HG03097 (cell line): ENCODE data around the gene HBP1.
A peak's percentile ranks its signal among the peaks of the same experiment; 100 is the strongest.
"Not testable (repeated sequence)": the region's sequence is repeated elsewhere in the genome, so short reads cannot be mapped to it uniquely, and the experiment has no call there.

Source experiments
- ATAC-seq: cut with Tn5 transposase; IDR thresholded peaks from one replicate; pipeline ENCODE4 v1.9.1; 2021; ENCODE audit not compliant: unreplicated experiment, low FRiP score

Gene HBP1, protein sequence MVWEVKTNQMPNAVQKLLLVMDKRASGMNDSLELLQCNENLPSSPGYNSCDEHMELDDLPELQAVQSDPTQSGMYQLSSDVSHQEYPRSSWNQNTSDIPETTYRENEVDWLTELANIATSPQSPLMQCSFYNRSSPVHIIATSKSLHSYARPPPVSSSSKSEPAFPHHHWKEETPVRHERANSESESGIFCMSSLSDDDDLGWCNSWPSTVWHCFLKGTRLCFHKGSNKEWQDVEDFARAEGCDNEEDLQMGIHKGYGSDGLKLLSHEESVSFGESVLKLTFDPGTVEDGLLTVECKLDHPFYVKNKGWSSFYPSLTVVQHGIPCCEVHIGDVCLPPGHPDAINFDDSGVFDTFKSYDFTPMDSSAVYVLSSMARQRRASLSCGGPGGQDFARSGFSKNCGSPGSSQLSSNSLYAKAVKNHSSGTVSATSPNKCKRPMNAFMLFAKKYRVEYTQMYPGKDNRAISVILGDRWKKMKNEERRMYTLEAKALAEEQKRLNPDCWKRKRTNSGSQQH

DNA sequence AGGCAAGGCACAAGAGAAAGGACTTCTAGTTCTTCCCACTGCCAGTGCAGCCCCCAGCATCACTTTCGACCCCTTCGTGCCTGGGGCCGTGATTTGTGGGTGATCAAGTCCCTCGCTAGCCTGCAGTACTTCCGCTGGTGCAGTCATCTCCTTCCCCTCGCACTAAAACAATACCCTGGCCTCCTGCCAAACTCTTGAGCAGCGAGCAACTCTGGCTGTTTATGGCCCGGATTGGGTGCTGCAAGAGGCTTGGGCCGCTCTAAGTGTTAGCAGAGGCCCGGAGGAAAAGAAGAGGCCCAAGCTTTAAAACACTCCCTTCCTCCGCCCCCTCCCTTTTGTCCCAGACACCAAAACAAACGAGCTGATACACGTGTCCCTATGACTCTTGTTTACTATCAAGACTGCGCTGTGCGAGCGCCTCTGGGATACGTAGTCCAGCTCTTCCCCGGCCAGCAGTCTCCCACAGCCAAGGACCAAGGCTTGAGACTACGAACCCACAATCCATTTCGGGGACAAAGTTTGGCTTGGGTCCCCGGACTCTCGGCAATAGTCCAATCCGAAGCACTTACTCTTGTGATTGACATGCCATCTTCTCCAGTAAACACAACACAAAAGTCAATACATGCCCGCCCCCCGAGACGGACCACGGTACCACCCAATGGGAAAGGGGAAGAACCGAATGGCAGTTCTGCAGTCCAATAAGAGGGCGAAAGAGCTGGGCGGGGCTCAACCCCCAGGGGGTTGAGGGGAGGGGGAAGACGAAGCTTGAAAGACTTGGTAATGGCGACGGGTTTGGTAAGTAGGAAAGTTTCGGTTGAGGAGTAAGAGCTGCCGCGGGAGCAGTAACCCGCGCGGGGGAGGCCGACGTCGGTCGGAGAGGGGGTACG lies at the start of gene HBP1:
Gene HBP1, plus strand, starts transcription at position 771 of the 887 bp plus-strand sequence. CDS start 10,891 bp downstream, outside the sequence.
- ATAC-seq: peak; percentile 87

DNA sequence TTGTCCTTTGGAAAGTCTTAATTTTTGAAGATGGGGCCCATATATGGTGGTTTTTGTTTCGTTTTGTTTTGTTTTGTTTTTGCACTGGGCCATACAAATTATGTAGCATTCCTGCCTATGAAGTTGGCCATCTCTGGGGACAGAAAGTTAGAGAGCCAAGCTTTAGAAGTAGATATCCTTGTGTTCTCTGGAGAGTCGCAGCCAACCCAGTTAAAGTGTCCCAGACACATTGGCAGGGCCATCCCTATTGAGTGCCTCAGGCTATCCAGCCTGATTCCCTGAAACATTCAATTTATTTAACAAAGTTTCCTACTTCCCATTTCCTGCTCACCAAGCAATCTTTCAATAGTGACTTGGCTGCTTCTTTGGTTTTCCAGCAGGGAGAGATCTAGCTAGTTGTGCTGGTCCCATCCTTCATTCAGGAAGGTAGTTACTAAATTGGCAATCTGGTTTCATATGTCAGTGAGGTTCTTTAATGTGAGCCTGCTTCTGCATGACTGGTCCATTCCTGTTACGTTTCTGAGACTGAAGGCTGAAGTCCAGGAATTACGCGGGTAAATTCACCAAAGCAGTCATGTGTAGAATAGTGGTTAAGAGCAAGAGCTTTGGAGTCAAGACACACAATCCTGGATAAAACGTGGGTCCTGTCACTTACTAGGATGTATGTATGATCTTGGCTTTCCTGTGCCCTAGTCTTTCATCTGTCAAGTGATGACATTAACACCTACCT lies 49.3 kb upstream of the HBP1 start:
- no peak for ATAC-seq

DNA sequence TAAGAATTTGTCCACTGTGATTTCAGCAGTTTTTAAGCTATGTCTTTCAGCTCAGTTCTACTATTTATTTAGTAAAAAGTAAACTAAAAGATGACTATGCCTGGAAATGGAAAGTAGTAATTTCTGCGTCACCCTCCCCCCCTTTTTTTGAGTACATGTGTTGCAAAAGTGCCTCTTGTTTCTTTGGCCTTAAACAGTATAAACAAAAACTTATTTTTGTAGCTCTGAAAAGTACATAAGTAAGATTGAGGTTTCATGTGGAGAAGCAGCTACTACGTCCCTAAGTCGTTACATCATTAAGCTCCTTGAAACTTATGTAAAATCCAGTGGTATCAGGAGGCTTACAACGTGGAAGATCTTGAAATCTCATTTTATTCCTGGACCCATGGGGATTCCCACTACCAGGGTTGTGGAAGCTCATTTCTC lies 46.3 kb upstream of the HBP1 start:
- ATAC-seq: no peak

DNA sequence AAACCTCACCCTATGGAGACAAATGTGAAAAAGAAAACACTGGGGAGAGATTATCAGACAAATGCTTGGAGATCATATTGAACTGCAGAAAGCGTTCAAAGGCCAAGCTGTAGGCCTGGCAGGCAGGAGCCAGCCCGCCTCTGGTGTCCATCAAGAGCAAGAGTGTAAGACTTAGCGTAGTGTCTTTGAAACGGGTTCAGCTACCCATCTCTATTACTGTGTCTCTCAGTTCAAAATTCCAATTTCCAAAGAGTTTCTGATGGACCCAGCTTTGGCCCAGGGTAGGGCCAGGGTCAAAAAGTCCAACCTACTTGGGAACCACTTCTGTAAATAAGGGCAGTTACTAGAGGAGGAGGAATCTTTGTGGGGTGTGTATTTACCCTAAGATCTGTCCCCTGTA lies 45.4 kb upstream of the HBP1 start:
- no peak for ATAC-seq

DNA sequence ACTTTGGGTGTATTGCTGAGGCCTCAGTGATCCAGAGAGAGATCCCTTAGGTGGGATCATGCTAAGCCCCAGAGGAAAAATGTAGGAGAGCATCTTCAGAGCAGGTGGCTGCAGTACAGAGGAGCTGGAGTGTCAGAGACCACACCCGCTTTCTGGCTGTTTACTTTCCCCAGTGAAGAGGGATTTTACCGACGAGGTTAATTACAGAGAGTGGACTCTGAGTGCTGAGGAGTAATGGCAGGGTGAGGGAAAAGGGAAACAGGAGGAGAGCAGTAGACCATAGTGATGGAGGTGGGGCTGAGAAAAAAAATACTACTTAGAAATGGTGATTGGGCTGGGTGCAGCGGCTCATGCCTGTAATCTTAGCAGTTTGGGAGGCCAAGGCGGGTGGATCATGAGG lies 43.3 kb upstream of the HBP1 start:
- ATAC-seq: no peak

DNA sequence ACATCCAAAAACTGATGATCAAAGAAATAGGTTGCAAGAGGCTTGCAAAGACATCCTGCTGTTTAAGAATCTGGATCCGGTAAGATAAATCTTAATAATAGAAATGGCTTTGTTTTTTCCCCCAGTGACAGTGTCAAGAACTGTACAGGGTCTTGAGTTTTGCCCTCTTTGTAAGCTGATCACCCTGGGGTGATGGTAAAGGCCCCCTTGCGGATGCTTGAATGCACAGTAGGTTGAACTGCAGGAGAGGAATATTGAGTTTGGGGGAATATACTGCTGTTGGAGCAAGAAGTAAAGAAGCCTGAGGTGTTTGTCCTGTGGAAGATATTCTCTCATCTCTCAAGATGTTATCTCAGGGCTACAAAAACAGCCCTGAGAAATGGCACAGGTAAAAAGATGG lies 40.6 kb upstream of the HBP1 start:
- no peak for ATAC-seq

DNA sequence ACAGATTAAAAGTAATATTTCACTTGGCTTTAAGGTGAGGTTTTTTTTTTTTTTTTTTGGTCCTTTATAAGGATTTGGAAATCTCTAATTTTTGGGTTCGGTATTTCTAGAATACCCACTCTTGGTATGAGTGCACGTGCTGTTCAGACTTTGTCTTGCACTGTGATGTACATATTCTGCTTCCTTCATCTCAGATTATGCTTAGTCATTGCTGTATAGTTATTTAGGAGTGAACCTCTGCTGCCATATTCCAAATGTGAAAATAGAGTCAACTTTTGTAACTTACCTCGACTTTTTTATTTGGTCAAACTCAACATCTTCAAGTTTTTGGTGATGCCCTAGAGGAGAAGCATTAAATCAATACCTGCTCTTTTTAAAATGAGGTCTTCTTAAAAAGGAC lies 40.1 kb upstream of the HBP1 start:
- no peak for ATAC-seq

DNA sequence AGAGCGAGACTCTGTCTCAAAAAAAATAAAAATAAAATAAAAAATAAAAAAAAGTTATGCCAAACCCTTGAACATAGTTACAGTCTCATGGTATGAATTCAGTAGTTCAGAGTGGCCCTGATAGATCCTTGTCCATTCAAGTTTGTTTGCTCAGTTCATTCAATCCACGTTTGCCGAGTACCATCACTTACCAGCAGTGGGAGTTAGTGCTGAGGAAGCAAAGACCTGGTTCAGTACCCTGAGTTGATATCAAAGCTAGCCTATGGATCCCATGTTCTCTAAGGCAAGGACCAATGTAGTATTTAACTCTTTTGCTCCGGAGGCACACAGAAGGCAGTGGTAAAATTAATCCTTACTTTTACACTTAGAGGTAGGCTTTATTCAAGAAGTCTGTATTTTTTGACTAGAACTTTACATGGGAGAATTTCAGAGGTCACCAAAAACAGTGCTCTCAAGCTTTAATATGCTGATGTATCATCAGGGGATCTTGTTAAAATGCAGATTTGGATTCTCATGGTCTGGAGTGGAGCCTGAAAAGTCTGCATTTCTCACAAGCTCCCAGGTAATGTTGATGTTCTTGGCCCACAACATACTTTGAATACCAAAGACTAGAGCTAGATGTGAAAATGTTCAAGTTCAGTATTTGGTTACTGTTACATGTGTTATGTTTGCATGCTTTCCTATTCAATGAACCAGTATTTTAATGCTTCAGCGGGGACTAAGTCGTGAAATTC lies 38.1 kb upstream of the HBP1 start:
- no peak for ATAC-seq

DNA sequence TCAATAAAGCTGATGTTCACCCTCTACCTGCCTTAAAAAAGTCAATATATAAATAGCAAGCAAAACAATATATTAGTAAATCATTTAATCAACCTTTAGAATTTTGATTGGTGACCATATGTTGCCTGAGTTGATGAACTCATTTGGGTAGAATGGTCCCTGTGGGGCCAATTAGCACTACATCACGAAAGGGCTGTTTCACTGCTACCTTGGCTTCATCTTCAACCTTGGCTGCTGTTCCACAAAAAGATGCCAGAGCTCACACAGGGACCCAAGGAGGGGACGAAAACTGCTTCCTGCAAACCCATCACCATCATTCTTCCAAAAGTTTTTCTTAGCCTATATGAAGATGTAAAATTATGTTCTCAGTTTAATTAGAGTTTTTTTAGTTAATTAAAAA lies 35.4 kb upstream of the HBP1 start:
- ATAC-seq: no peak

DNA sequence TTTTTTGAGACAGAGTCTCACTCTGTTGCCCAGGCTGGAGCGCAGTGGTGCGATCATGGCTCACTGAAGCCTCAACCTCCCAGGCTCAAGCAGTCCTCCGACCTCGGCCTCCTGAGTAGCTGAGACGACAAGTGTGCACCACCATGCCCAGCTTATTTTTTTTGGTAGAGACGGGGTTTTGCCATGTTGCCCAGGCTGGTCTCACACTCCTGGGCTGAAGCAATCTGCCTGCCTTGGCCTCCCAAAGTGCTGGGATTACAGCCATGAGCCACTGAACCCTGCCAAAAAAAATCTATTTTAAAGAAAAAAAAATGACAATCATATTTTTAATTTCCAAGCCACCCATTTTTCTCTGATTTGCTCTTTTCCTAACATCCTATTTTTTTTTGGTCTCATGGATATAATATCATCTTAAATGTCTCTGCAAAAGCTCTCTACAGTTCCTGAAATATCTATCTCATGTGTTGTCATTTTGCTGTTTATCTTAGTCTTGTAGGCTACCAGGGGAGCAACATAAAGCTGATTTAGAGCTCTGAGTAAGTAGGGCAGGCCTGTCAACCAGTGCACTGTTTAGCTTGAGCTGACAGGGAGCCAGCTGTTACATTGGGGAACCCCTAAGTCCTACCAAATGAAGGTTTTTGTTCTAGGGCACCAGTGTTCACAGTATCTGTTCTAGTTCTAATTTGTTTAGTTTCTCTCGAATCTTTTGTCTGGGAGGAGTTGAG lies 29.9 kb upstream of the HBP1 start:
- no peak for ATAC-seq

DNA sequence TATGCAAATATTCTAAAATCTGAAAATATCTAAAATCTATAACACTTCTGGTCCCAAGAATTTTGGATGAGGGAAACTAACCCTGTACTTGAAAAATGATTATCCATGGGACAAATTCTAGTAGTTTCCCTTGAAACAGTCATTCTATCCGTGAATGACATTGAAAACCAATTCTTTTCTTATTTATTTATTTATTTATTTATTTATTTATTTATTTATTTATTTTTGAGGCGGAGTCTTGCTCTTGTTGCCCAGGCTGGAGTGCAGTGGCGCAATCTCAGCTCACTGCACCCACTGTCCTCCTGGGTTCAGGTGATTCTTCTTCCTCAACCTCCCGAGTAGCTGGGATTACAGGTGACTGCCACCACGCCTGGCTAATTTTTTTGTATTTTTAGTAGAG lies 24.9 kb upstream of the HBP1 start:
- ATAC-seq: not testable (repeated sequence)

DNA sequence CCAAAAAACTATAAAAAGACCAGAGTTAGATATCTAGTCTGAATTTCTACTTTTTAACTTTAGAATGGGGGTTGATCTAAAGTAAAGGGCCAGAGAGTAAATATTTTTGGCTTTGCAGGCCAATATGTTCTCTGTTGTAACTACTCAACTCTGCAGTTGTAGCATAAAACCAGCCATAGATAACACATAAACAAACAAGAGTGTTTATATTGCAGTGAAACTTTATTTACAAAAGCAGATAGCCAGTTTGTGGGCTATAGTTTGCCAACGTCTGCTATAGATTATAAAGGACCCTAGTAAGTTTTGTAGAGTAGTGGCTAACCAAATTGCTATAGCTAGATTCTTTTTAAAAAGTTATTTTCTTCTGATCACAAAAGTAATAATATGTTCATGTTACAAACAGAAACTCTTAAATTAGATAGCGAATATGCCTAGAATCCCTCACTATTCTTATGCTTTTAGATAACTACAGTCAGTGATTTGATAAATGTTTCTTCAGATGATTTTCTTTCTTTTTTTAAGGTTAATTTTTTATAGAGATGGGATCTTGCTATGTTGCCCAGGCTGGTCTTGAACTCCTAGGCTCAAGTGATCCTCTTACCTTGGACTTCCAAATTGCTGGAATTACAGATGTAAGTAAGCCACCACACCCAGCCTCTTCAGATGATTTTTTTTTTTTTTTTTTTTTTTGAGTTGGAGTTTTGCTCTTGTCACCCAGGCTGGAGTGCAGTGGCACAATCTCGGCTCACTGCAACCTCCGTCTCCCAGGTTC lies 23.6 kb upstream of the HBP1 start:
- no peak for ATAC-seq

DNA sequence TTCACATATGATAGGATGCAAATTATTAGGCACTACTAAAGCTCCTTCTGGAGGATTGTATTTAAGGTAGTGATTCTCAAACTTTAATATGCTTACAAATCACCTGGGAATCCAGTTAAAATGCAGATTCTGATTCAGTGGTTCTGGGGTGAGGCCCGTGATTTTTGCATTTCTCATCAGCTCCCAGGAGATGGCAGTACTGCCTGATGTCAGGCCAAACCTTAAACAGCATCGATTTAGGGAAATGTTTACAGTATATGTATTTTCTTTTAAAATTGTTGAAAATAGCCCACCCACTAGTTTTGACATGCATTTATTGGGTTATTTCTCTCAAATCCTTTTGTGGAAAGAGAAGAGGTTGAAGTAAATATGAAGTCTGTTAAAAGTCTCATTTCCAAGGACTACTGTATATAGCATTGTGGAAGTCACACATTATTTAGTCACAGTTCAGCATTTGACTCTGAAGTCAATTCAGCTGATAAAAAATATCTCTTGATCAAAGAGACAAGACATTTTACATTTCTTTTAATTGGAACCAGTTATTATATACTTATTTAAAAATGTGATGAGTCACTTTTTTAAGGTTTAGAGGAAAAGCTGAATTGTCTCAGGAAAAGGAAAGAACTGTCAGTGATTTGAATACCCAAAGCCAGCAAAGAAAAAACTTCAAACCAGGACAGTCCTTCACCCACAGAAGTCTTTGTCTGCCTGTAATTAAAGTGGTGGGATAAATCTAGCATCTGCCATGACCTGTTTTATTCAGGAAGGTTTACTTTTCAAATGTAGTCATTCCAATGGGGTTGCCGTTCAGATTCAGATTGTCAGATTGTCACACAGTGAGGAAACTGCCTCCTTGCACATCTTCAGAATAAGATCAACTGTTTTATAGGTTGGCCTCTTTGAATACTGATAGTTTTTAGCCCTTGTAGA lies 21.1 kb upstream of the HBP1 start:
- ATAC-seq: no peak

DNA sequence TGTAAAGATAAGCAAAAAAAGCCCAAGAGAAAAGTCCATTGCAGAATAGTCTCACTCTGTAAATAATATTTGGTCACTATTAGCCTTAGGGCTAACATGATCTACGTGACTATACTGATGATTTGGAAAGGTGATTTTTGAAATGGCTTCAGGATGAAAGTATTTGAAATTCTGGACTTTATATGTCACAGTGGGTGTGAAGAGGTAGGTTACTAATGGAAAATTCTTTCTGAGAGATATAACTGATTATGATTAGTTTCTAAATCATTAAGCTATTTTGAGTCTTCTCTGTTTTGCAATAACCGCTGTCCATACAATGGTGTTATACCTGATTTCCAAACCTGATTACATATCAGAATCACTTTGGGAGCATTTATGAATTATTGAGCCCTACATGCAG lies 20.1 kb upstream of the HBP1 start:
- ATAC-seq: no peak

DNA sequence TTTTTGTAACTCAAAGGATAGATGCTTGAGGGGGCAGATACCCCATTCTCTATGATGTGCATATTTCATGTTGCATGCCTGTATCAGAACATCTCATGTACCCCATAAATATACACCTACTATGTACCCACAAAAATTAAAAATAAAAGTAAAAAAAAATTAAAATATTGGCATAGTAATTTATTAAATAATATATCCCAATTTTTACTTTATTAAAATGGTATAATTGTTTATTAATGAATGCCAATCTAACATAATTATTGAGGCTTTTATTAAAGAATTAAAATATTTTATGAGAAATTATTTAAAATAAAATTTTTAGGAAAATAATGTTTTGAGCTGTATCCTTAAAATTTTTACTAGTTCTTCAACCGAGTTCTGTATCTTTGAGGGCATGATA lies 18.9 kb upstream of the HBP1 start:
- no peak for ATAC-seq

DNA sequence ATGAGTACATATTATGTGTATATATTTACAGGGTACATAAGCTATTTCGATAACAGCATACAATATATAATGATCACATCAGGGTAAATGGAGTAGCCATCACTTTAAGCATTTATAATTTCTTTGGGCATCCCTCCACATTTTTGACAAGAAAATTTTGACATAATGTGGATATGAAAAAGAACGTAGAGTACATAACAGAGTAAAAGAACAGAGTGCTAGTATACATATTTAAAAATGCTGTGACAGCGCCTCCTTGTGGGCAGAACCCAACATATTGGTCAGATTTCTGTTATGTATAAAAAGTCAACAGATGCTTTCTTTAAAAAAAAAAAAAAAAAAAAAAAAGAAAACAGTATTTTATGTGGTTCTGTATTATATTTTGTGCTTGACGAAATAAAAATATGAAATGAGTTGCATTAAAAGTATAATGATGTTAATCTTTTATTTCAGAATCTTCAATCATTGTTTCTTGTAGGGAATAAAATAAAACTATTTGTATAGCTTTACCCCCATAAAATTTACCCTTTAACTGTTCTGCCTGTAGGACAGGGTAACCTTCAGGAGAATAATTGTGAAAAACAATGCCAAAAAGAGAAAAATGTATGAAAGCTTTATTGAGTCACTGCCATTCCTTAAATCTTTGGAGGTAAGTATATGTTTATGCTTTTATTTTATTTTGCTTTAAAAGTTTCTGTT lies 18.3 kb upstream of the HBP1 start:
- no peak for ATAC-seq

DNA sequence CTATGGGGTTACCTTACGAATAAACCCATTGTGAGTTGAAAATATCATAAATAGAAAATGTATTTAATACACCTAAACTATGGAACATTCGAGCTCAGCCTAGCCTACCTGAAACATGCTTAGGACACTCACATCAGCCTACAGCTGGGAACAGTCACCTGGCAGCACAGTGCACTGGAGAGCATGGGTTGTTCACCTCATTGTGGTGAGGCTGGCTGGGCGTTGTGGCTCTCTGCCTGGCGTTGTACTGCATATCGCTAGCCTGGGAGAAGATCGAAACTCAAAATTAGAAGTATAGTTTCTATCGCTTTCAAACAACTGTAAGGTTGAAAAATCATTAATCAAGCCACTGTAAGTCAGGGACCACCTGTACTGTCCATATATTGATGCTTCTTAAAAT lies 17.3 kb upstream of the HBP1 start:
- no peak for ATAC-seq
